Left forelimb (tissue), 1 donor: ENCODE results near the gene LDLRAD4.

Experiments
- DNase-seq: peaks from one replicate; pipeline ENCODE4 v3.0.0-alpha.2; 2018; ENCODE audit warnings: low spot score

Gene LDLRAD4

GRCh38 chr18:13229001-13229671 is 10.6 kb downstream of the LDLRAD4 start:
- no peak for DNase-seq

GRCh38 chr18:13231151-13231550 is 12.6 kb downstream of the LDLRAD4 start:
- peak; percentile 49 for DNase-seq

- DNase-seq, result peak; percentile 71
Measured at GRCh38 chr18:13232086-13232917, 13.7 kb downstream of the LDLRAD4 start.

GRCh38 chr18:13232971-13233786 is 14.6 kb downstream of the LDLRAD4 start:
- DNase-seq, result peak; percentile 55

GRCh38 chr18:13233787-13234783 is 15.5 kb downstream of the LDLRAD4 start:
- peak; percentile 62 for DNase-seq

GRCh38 chr18:13235421-13235831 is 16.9 kb downstream of the LDLRAD4 start:
- DNase-seq, result peak; percentile 64

- DNase-seq, result peak; percentile 78
Measured at GRCh38 chr18:13235981-13236380, 17.4 kb downstream of the LDLRAD4 start.

GRCh38 chr18:13236411-13236810 is 17.9 kb downstream of the LDLRAD4 start:
- no peak for DNase-seq

- DNase-seq, result peak; percentile 42
Measured at GRCh38 chr18:13237073-13237472, 18.5 kb downstream of the LDLRAD4 start.

- no peak for DNase-seq
Measured at GRCh38 chr18:13237641-13238040, 19.1 kb downstream of the LDLRAD4 start.

- DNase-seq, result peak; percentile 63
Measured at GRCh38 chr18:13239171-13239956, 20.8 kb downstream of the LDLRAD4 start.

GRCh38 chr18:13240060-13240725 is 21.6 kb downstream of the LDLRAD4 start:
- DNase-seq, result peak; percentile 62

- DNase-seq, result peak; percentile 49
Measured at GRCh38 chr18:13241083-13241892, 22.7 kb downstream of the LDLRAD4 start.

- no peak for DNase-seq
Measured at GRCh38 chr18:13241893-13242175, 23.3 kb downstream of the LDLRAD4 start.

GRCh38 chr18:13242797-13243196 is 24.2 kb downstream of the LDLRAD4 start:
- DNase-seq, result peak; percentile 38

GRCh38 chr18:13243363-13243762 is 24.8 kb downstream of the LDLRAD4 start:
- no peak for DNase-seq

GRCh38 chr18:13244135-13244534 is 25.6 kb downstream of the LDLRAD4 start:
- DNase-seq, result no peak

GRCh38 chr18:13245481-13246000 is 27.0 kb downstream of the LDLRAD4 start:
- DNase-seq, result peak; percentile 40

- no peak for DNase-seq
Measured at GRCh38 chr18:13246121-13246520, 27.6 kb downstream of the LDLRAD4 start.
